Measurements from ENCODE around the gene LIF.
"Not testable (repeated sequence)": the region's sequence is repeated elsewhere in the genome, so short reads cannot be mapped to it uniquely, and the experiment has no call there.

The LIF gene

DNA sequence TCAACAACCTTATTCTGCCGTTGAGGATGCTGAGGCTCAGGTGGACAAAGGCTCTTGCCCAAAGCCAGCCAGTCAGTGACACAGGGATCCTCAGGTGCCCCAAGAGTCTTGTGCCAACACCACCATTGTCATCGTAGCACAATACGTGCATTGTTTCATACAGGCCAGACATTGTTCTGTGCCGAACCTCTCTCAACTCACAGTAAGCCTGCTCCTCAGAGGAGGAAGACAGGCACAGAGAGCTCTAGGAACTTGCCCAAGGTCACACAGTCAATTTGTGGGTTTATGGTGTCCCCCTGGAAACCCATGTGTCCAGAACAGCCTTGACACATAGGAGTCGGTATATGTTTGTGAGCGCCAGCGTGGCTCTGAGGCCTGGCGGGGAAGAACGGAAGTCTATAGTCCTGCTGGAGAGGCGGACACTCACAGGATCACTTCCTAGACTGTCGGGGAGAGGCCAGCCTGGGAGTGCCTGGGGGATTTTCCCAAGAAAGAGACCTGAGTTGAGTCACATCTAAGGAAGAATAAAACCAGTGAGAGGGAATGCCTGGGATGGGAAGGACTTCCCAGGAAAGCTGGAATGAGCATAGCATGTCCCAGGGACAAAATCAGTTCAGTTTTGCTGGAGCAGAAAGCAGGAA, 20.2 kb downstream of the LIF start:
- peak; percentile 62 for DNase-seq (ENCODE audit: low read depth, low spot score)

DNA sequence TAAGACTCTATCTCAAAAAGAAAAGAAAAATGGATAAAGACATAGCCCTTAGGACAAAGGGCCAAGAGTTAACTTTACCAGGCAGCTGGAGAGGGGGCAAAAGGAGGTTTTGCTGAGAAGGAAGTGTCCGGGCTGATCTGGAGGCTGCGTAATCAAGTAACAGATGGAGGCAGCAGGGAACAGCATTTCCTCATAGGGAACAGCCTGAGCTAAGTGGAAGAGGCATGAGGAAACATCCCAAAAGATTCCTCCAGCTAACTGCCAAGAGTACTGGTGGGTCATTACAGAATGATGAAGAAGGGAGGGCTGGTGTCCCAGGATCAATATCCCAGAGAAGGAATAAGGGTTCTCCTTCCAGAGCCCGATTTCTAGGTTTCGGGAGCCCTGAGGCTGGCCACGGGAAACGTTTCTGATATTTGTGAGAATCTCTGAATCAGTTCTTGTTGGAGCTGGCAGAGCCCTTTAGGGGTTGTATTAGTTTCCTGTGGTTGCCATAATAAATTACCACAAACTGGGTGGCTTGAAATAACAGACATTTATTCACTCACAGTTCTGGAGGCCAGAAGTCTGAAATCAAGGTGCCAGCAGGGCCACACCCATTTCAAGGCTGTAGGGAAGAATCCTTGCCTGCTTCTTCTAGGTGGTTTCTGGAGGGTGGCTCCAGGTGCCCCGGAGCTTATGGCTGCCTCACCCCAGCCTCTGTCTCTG, 21.2 kb downstream of the LIF start:
- DNase-seq (ENCODE audit: low read depth, low spot score), result no peak

DNA sequence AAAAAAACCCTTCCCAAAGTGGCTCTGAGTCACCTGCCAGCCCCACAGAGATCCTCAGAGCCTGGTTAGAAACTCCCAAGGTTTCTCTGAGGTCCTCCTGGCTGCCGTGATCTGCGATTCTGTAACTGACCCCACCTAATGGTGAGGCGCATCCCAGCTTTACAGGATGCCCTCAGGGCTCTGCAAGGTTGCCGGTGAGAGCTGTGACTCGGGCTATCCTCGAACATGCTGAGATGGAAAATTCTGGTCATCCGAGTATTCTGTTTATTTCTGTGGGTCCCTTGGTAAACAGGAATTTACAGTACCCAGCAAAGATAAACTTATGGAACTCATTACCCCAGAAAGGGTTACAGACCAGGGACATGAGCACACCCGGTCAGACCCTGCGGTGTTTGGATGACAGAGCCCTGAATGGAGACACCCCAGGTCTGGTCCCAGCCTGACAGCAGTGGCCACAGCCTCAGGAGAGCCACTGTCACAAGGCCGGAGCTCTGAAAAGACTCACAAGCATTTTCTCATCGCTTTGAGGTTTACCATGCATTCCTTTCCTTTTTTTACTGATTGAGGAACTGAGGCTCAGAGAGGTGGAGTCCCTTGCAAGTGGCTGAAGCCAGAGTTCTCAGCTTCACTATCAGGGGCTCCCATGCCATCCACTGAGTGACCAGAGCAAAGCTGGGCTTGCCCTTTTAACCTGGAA, 22.2 kb downstream of the LIF start:
- DNase-seq (ENCODE audit: low read depth, low spot score), result peak; percentile 78

DNA sequence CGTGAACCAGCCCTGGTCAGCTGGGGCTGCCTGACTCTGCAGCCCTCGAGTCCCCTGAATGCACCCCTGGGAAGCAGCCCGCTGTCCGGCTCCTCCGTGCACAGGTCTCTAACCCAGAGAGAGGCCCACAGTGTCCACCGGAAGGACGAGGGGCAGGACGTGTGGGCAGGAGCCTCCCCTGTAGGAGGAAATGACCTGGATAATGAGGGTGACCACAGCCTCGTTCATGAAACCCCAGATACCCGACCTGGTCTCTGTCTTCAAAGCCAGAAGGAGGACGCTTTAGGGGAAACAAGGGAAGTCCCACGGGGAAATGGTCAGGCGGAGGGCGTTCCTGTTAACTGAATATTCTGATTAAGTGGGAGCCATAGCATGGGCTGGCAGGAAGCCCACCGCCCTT, 23.3 kb downstream of the LIF start:
- no peak for DNase-seq (ENCODE audit: low read depth, low spot score)

DNA sequence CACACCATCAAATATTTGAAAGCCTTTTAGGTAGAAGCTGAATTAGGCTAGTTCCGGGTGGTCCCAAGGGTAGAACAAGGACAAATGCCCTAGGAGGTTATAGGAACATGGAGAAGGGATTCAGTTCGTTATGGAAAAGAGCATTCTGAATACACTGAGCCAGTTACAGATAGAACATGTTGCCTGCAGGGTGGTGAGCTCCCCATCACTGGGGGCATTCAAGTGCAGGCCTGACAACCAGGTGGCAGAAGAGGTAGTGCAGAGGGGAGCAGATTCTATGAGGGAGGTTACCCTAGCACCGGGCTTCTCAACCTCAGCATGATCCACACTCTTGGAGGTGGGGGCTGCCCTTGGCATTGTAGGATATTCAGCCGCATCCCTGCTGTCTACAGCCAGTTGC, 24.2 kb downstream of the LIF start:
- DNase-seq (ENCODE audit: low read depth, low spot score), result no peak

DNA sequence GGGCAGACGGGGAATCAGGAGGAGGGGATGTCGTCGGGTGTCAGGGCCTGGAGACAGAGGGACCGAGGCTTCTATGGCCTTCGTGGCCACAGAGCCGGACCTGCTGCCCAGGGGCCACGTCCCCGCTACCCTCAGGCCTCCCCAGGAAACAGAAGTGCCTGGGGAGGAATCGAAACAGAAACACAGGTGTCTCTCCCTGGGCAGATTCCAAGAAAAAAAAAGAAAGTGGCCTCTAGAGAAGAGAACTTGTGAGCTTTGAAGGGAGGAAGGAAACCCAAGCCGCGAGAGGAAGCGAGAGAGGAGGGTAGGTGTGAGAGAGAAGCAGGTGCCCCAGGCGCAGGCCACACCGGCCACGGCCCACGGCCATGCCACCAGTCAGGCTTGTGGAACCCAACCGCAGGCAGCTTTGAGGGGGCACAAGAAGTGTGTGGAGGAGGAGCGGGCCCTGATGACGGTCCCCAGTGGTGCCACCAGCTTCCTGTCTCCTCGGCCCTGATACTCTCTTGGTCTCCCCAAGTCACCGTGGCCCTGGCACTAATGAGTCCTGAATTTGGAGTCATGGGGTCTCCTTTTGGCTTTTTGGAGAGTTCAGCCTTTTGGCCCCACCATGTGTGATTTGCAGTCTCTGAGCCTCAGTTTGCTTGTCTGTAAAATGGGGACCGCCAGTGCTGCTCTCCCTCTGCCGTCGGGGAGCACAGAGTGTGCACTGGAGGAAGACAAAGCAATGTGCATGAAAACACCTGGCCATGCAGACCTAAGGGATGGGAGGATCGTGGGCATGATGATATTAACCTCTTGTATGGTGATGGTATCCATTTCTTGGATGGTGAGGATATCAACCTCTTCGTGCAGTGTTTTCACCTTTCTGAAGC, 25.2 kb downstream of the LIF start:
- DNase-seq (ENCODE audit: low read depth, low spot score), result no peak

DNA sequence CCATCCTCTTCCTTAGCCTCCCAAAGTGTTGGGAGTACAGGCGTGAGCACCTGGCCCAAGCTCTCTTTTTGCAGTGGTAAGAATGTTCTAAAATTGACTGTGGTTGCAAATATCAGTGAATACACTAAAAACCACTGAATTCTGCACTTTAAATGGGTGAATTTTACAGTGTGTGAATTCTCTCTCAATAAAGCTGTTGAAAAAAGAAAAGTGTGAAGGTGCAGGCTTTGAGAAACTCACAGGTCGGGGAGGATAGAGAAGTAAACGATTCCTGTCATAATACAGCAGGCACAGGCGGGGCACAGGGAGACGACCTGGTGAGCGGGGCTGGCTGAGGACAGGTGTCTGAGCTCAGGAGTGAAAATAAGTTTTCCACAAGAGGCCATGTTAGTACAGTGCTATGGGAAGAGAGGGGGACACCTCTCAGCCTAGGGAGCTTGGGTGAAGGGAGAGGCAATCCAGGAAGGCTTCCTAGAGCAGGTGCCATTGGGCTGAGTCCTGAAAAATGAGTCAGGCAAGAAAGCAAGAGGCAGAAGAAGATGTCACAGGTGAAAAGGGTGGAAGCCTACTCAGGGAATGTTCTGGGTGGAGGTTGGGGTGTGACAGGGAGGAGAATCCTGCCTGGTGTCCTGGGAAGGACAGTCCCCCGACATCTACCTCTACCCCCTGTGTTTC, 26.1 kb downstream of the LIF start:
- DNase-seq (ENCODE audit: low read depth, low spot score), result no peak

GRCh38 chr22:30219668-30220278, 26.8 kb downstream of the LIF start:
- DNase-seq (ENCODE audit: low read depth, low spot score), result no peak

DNA sequence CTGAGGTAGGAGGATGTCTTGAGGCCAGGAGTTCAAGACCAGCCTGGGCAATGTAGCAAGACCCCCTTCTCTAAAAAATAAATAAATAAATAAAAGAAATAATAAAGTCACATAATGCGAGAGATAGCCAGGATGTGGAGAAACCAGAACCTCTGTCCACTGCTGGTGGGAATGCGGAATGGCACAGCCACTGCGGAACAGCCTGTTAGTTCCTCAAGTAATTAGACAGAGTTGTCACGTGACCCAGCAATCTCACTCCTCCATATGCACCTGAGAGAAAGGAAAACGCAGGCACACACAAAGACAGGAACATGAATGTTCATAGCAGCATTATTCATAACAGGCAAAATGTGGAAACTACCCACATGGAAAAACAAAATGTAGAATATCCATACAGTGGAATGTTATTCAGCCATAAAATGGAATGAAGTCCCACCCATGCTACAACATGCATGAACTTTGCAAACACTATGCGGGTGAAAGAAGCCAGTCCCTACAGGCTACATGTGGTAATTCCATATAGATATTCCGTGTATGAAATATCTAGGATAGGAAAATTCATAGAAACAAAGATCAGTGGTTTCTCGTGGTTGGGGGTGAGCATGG, 27.4 kb downstream of the LIF start:
- no peak for DNase-seq (ENCODE audit: low read depth, low spot score)

- DNase-seq (ENCODE audit: low read depth, low spot score), result peak; percentile 90
These were observed 28.6 kb downstream of the LIF start for GRCh38 chr22:30217698-30218560.

DNA sequence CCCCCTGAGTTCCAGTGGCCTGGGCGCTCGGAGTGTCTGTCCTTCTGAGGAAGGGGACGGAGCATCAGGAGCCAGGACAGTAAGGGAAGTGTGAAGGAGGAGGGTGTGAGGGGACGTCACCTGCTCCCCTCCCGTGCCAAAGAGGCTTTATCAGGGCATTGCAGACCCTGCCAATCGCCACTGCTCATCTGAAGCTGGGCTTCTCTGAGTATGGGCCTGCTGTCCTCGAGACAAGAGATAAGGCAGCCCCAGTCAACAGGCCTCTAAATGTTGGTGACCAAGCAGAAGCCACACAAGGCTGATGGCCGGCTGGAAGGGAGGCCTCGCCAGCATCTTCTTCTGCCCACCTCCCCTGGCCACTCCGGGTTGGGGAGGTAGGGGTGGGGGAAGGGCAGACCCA, 29.8 kb downstream of the LIF start:
- DNase-seq (ENCODE audit: low read depth, low spot score), result no peak

DNA sequence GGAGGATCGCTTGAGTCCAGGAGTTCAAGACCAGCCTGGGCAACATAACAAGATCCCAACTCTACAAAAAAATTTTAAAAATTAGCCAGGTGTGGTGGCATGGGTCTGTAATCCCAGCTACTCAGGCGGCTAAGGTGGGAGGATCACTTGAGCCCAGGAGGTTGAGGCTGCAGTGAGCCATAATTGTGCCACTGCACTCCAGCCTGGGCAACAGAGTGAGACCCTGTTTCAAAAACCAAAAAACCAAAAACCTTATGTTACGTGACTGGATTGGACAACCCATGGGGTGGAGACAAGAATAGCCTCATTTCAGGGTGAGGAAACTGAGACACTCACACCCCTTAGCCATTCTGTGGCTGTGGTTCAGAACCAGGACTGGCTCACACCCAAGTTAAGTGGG, 30.3 kb downstream of the LIF start:
- not testable (repeated sequence) for DNase-seq (ENCODE audit: low read depth, low spot score)

- no peak for DNase-seq (ENCODE audit: low read depth, low spot score)
These were observed 31.7 kb downstream of the LIF start for GRCh38 chr22:30214703-30215407.

- no peak for DNase-seq (ENCODE audit: low read depth, low spot score)
These were observed 33.5 kb downstream of the LIF start for GRCh38 chr22:30212996-30213441.

- peak; percentile 95 for DNase-seq (ENCODE audit: low read depth, low spot score)
These were observed 34.1 kb downstream of the LIF start for GRCh38 chr22:30212363-30212995.

GRCh38 chr22:30211124-30211820, 35.3 kb downstream of the LIF start:
- DNase-seq (ENCODE audit: low read depth, low spot score), result no peak

- DNase-seq (ENCODE audit: low read depth, low spot score), result peak; percentile 91
These were observed 36.2 kb downstream of the LIF start for GRCh38 chr22:30210235-30210909.
